Nucleus accumbens (tissue), 56 donors: Measurements from ENCODE around the gene MMP10.

ENCODE experiments used
- DNase-seq, 56 donors: peaks; one replicate each; lab custom pipeline; 2025; lab: John Stamatoyannopoulos, UW

The MMP10 gene

DNA sequence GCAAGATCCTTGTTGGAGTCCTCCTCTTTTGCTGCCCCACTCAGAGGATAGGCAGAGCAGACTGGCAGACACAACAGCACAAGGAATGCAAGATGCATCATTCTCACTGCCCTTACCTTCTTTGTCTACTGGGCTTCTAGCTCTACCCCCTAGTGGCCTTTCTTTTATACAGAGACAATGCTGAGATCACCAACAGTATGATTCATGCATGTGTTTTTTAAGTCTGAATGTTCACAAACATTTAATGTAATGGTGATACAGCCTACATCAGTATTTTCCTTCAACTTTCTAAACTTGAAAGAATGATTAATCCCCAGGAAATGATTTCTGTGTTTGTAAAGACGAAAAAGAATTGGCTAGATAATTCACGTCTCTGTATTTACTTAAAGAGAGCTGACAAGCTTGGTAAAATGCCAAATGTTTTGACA, at the start of gene MMP10:
TSS of gene MMP10 (minus strand) at position 138 of the 428 bp plus-strand sequence. CDS start at position 101, 37 bp downstream.
- no peak for DNase-seq

DNA sequence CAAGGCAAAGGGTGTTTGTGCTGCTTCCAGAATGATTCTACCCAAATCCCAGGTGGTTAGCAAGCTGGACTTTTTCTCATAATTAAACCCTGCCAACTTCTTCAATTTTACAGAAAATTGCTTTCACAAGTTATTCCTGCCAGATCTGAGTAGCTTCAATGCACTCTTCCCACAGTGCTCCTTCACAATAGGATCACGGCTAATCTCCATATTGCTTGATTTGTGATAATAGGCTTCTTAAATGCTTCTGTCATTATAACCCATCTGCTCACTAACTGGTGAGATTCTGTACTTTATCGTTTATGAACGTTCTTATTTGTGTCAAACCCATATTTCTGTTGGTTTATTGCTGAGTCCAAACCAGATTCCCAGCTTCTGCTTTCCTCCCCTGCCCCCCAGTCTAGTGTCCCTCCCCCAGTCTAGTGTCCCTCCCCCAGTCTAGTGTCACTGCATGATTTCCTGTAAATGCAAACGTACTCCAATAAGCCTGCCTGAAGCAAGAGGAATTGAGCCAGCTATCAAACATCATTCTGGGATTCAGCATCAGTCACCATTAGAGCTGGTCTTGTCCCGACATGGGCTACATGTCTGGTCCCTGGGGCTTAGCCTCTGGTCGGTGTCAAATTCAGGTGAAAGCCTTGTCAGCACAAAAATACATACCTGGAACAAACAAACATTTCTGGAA, 49.0 kb upstream of the MMP10 start:
- no peak for DNase-seq

DNA sequence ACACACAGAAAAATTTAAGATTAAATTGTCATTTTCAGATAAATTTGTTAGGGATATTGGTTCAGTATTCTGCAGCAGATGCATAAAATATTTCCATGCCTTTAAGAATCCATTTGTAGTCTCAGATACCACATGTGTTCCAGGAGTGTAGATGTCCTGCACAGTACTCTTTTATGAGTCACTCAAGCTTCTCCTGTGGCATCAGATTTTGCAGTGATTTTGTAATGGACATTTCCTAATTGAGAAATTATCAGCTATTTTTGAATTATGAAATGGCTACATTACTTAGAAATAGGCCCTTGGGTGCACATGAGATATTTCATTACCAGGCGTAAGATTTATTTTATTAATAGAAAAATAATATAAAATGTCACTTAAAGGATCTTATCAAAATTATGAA, 44.1 kb upstream of the MMP10 start:
- no peak for DNase-seq

DNA sequence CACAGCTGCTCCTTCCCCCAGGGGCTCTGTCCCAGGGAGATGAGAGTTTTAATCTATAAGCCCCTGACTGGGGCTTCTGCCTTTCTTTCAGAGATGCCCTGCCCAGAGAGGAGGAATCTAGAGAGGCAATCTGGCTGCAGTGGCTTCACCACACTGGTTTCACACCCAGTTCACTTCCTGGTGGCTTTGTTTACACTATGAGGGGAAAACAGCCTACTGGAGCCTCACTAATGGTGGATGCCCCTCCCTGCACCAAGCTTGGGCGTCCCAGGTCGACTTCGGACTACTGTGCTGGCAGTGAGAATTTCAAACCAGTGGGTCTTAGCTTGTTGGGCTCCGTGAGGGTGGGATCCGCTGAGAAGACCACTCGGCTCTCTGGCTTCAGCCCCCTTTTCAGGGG, 39.1 kb upstream of the MMP10 start:
- no peak for DNase-seq

DNA sequence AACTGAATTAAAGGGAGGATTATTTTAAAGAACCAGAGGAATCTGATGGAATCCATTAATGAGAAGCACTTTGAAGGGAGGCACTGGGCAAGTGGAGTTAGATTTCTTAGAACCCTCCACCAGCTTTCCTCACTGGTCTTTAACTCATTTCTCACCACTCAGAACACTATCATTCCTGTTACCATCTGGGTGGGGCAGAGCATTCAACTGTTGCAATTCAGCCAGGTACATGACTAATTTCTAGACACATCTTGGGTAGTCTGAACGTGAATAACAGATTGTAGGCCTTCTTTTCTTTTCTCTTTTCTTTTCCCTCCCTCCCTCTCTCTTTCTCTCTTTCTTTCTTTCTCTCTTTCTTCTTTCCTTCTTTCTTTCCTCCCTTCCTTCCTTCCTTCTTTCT, 33.1 kb upstream of the MMP10 start:
- DNase-seq: no peak

DNA sequence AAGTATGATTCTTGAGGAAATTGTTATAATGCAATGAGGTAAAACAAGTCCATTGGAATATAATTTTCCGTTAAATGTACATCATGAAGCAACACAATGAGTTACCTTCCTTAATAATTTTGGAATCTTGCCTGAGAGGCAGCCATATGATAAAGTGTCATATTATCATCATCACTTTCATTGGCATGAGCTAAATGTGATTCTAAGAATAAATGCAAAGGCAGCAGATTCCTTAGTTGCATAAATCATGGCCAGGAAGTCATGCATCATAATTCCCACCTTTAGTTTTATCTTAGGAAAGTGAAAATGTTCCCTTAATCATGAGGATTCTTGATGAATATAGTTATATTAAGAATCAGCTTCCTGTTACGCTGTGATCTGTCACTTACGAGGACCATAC, 31.8 kb upstream of the MMP10 start:
- DNase-seq: no peak

DNA sequence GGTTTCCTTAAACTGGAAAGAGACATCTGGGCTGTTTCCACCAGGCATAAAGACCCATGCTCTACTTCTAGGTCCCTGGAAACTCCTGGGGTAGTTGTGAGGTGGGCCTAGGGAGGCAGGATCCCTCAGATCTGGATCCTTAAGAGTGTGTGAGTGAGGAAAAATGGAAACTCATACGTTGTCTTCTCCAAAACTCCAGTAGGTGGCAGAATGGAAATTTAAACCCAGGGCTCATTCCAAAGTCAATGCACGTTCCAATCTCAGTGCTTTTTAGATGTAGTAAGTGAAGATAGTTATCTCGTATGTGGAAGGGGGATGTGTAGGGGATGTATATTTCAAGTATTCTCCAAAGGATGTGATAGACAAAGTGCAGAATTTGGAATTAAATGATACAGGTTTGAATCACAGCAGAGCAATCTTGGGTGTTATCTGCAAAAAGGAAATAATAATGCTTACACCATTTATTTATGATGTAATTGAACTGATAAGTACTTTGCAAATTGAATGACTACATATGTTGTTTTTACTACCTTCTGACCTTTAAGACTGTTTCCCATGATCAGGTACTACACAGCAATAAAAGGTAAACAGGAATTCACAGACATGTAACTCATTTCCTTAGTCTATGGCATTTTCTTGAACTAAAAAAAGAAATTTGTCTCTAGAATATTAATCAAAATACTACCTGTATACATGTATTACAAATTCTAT, 30.7 kb upstream of the MMP10 start:
- DNase-seq: no peak

DNA sequence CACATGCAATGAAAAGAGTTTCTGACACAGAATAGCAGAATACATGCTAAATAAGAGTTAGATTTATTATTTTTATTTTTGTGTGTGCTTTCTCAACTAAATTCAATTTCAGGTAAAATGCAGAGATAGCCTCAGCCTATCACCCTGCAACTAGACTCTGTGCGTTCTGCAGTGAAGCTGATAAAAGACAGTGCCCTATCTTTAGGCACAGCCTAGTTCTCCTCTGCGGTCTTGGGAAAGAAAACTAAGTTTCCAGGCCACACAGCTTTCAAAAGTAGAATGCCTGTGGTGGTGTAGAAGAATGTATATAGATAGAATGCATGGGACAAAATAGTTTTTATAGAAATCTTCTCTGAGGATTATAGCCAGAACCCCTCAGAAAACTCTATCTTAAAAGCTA, 29.5 kb upstream of the MMP10 start:
- no peak for DNase-seq

DNA sequence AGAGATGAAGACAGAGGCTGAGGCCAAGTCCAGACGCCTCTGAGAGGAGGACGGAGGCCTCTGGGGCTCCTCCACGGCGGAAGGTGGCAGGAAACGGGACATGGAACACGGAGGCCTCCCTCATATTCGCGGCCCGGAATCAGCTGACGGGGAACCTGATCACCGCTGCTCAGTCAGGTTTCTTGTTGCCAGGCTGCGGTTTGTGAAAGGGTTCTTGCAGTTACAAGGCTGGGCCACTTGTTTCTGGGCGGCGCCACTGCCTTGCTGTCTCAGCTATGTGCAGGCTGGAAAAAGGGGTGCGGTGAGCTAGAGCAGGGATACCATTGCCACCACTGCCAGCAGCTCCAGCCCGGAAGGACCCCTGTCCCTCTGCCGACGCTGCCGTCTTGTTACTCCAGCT, 27.5 kb upstream of the MMP10 start:
- no peak for DNase-seq

DNA sequence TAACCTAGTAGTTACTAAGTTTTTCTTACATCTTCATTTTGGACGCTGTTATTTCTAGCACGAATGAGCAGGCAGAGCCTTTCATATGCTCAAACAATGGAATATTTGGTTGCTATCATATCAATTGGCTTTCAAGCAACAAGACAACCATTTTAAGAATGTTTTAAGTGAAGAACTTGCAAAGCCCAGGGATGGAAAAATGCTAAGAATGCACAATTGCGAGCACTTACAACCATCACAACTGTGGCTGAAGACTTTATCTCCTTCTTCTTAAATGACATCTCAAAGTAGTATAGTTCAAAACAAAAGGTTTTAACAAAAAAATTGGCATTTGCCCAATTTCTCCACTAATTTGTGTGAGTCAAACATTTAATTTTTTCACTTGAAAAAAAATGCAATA, 25.9 kb upstream of the MMP10 start:
- DNase-seq: no peak

DNA sequence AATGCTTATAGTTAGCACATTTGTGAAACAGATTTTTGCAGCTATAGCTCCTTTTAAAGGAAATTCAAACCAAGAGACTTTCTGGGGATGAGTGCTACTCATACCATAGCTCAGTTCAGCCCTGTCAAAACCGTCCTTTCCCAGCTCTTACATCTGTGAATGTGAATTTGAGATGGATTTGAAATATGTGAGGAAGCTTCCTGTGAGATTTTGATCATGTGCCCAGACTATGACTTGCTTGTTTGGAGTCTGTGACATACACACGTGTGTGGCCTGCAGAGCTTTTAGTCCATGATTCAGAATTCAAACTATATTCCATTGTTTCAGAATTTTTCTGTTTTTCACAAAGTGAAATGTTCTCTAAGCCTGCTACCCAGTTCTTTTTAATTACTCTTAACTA, 21.9 kb upstream of the MMP10 start:
- DNase-seq: no peak

DNA sequence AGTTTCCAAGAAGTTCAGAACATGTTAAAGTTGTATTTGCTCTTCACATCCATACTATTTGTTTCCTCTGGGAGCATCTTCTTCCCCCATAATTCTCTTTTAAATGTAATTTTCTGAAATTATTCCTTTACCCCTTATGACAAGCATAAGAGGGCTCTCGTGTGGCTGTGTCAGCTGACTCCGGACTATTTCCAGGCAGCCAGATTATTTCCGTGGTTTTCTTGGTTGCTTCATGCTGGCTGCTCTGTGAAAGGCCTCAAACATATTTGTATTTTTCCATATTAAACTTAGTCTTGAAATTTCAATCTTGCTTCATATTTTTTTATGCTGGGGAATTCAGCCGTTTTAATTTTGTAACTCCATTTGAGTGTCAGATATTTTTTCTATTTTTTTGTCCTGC, 20.3 kb upstream of the MMP10 start:
- DNase-seq: no peak

DNA sequence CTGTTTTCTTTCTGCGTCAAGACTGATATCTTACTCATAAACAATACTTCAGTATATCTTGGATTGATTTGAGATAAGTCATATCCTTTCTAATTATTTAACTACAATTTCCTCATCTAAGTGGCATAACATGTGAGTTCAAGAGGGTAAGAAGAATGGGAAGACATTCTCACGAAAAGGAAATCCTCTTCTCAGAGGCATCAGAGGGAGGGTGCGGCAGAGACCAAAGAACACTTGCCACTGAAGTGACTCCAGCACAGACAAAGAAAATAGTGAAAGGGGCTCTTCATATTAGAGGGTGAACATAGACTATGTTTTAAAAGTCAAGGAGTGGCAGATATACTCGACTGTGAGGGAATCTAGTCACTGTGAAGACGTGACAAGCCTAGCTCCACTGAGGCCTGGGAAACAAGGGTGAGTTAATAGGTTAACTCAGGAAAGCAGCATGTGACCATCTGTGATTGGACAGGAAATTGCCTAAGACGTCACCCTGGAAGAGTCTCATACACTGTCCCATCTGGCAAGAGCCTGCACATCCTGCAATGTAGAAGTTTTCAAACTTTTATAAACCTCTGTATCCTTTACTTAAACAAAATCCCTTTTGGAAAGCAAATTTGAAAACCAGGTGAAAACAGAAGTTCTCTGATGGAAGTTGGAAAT, 19.4 kb upstream of the MMP10 start:
- no peak for DNase-seq

DNA sequence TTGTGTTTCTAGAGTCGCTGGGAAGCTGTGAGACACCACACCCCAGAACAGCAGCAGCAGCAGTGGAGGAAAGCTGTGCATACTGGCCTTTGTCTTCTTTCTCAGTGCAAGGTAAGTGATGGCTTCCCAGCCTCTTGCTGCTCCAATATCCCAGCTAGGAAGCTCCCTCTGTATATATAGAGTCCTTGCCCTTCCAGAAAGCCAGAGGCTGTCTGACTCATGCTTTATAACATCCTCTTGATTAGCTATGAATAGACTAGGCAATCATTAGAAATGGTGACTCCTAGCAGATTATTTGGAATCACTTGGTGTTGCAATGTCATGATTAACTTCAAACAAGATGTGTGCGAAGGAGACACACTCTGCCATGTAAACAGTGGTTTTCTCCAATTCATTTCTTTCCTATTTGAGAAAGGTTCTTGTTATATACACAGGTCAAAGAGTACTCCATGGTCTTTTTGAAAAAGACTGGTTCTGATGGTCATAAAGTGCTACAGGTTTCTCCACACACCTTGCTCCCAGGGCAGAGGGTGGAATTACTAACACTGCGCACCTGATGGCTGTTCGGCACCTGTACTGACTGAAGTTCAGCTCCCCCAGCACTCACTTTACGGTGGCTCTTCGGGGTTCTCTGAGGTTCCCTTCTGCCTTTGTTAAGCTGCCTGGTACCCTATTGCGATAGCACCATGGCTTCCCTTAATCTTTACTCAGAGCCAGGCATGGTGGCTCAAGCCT, 17.8 kb upstream of the MMP10 start, which contains the start of gene MMP1:
TSS of gene MMP1 (minus strand) at position 149 of the 735 bp plus-strand sequence. CDS start at position 81, 68 bp downstream.
- DNase-seq: no peak

DNA sequence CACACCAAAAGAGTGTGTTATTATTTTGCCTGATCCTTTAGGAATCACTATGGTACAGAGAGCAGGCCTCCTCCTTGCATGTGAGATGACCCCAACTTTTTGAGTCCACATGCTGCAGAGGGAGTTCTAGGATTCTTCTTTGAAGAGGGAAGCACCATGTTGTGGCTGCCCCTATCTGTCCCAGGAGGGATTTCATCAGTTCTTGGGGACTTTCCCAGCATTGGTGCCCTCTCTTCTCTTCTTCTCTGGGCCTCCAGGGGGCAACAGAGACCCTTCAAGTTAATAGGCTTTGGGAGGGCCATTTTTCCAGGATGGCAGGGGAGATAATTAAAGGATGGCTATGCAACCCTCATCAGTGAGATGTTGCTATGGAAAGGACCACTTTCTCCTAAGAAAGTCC, 14.0 kb upstream of the MMP10 start:
- no peak for DNase-seq

DNA sequence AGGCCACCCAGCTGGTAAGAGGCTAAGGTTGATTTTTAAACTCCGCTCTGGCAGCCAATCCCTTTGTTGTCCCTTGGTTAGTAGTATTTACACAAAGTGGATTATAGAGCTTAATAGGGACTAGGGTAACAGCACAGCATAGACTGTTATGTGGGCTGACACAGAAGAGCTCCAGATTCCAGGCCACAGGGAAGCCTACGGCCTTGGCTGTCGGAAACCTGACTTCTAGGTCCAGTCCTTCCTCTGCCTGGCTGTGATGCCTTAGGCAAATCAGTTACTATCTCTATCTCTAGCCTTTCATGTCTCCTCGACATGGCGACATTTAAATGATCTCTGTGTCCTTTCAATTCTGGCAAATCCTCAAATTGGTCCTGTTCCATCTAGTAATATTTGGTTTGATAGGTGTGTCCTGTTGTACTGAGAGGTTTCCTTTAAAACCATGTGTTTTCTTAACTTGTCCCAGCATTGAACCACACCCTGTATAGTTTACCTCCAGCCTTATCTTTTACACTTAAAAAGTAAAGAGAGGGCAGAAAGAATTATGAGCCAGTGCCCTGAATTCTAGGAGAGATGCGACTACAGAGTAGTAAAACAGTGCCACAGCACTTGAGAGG, 13.4 kb upstream of the MMP10 start:
- no peak for DNase-seq

DNA sequence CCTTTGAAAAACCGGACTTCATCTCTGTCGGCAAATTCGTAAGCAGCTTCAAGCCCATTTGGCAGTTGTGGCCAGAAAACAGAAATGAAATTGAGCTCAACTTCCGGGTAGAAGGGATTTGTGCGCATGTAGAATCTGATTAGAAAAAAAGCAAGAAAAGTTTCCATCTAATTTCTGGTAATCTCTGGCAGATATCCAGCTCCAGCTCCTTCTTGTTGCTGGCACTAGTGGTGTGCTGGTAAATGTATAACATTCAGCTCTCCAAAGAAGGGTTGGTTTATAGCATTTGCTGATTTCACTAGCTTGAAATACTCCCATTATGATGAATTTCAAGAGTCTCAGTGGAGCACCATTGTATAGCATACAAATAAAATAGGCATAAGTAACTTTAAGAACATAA, 12.2 kb upstream of the MMP10 start:
- no peak for DNase-seq

DNA sequence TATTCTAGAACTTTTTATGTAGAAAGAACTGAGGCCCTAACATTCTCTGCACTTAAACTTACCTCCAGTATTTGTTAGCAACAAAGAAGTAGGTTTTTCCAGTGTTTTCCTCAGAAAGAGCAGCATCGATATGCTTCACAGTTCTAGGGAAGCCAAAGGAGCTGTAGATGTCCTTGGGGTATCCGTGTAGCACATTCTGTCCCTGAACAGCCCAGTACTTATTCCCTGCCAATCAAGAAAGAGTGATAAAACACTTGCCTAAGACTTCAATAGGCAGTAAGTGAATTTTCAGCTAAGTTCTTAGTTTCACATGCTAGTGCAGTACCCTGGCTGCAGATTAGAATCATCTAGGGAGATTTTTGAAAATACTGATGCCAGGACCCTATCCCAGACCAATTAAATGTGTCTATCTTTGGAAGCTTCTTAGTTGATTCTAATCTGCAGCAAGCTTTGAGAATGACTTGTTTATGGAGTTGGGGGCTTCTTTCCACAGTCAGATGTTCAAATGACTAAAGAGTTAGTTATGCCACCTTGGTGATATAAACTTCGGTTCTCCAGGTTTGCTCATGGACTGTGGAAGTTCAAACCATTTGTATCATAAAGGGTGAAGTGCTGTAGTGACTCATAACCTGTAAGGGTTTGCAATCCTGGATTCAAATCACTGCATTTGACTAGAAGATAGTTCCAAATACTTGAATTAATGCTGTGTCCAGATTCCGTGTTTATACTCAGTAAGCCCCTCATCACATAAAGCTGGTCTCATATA, 11.0 kb upstream of the MMP10 start:
- DNase-seq: no peak

DNA sequence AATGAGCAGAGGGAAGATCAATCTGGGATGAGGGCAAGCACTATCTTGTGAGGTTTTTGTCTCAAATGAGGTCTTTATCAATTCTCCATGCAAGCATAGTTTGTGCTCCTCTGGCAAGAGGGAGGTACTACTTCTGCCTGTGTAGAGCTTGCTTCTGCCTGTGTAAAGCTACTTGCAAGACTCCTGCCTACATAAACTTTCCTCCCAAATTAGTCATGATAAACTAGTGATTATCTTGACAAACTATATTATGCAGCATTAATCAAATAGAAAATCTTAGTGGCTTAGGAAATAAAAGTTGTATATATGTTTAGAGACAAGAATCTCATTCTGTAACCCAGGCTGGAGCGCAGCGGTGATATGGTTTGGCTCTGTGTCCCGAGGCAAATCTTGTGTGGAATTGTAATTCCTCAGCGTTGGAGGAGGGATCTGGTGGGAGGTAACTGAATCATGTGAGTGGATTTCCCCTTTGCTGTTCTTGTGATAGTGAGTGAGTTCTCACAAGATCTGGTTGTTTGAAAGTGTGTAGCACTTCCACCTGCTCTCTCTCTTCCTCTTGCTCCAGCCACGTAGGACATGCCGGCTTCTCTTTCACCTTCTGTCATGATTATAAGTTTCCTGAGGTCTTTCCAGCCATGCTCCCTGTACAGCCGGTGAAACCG, 8.0 kb upstream of the MMP10 start:
- peak in 2 of 56 donors; percentile 2 to 8 for DNase-seq
